HCT116 (cell line): ENCODE data around the gene HSPA12A. TPM values are rescaled to one million over a fixed set of nuclear protein-coding genes. Genes with fewer than 3 reads are reported as not detected.

Source experiments
- ATAC-seq: fragments of 200-7000 bp; cut with Tn5 transposase; 2 replicates; pipeline ENCODE4 v1.9.1; 2020; ENCODE audit warnings: mild to moderate bottlenecking, moderate library complexity
- BruUV-seq: library from RNA; stranded (reverse); fragments of 400-500 nt; replicated peaks from 2 replicates; lab custom pipeline; 2021; lab: Mats Ljungman, UMichigan
- CTCF ChIA-PET: fragments of 300-600 bp; sonication (Branson Sonifier 250); formaldehyde crosslinking; loops from one replicate; lab custom pipeline; 2021; ENCODE audit warnings: antibody characterized with exemption; lab: Charles Lee
- POLR2A ChIA-PET: fragments of 300-600, 350-600 bp; sonication (Branson Sonifier 250); formaldehyde crosslinking; loops from one replicate; lab custom pipeline; 2021; ENCODE audit warnings: antibody characterized with exemption; lab: Charles Lee
- RAD21 ChIA-PET, 2 experiments: fragments of 300-600 bp; sonication (Branson Sonifier 250); formaldehyde crosslinking; loops; one replicate each; lab custom pipeline; 2023; ENCODE audit warnings: low total read pairs in 2 of 2; ENCODE audit not compliant: uncharacterized antibody in 2 of 2, unreplicated experiment in 2 of 2, low non-redundant PET in 1 of 2; lab: Charles Lee
- DNase-seq: peaks from one replicate; pipeline ENCODE4 v3.0.0-alpha.2; 2010; ENCODE audit warnings: low read depth, low spot score
- H2AFZ ChIP-seq: fragments of 200-600 bp; shearing (Covaris generic), sonication (generic); 2 replicates; pipeline ENCODE4 v1.6.1; 2017; ENCODE audit warnings: low read depth, mixed run types, mixed read lengths, antibody characterized with exemption, low read length; ENCODE audit not compliant: poor library complexity, severe bottlenecking
- H3K27ac ChIP-seq: 2 replicates; pipeline ENCODE4 v1.5.1; 2012; ENCODE audit warnings: low read depth, low read length
- H3K27me3 ChIP-seq: fragments of 200-600 bp; sonication (generic); 2 replicates; pipeline ENCODE4 v1.6.1; 2016; ENCODE audit warnings: mixed run types, low read length, mixed read lengths; ENCODE audit not compliant: insufficient read depth
- H3K36me3 ChIP-seq, 2 experiments: fragments of 200-500 bp in 1 of 2; fragments of 200-600 bp in 1 of 2; sonication (Bioruptor generic) in 1 of 2; sonication (generic) in 1 of 2; 2 replicates each; pipeline versions ENCODE4 v1.5.1 to v1.6.1; 2014 to 2016; ENCODE audit warnings: low read length in 2 of 2, inconsistent platforms in 1 of 2, mixed read lengths in 1 of 2, mixed run types in 1 of 2; ENCODE audit not compliant: insufficient read depth in 2 of 2, control insufficient read depth in 1 of 2
- H3K4me1 ChIP-seq, 2 experiments: fragments of 200-600 bp in 1 of 2; sonication (generic) in 1 of 2; 2 replicates each; pipeline versions ENCODE4 v1.5.1 to v1.6.1; 2012 to 2017; ENCODE audit warnings: low read length in 2 of 2, inconsistent platforms in 1 of 2, mild to moderate bottlenecking in 1 of 2, mixed read lengths in 1 of 2, mixed run types in 1 of 2, moderate library complexity in 1 of 2; ENCODE audit not compliant: insufficient read depth in 2 of 2, control insufficient read depth in 1 of 2
- H3K4me2 ChIP-seq: fragments of 200-600 bp; sonication (generic); 2 replicates; pipeline ENCODE4 v1.6.1; 2017; ENCODE audit warnings: mixed run types, low read length, mixed read lengths
- H3K4me3 ChIP-seq, 2 experiments: fragments of 200-600 bp in 1 of 2; sonication (generic) in 1 of 2; replicated peaks in 1 of 2; 2 replicates each; pipeline ENCODE4 v1.5.1; 2011 to 2016; ENCODE audit warnings: low read length in 2 of 2, control low read depth in 1 of 2, low read depth in 1 of 2, mild to moderate bottlenecking in 1 of 2, mixed read lengths in 1 of 2, mixed run types in 1 of 2
- H3K79me2 ChIP-seq: fragments of 200-600 bp; sonication (generic); 2 replicates; pipeline ENCODE4 v1.6.1; 2017; ENCODE audit warnings: mild to moderate bottlenecking, mixed run types, low read length, moderate library complexity, mixed read lengths; ENCODE audit not compliant: insufficient read depth
- H3K9ac ChIP-seq: fragments of 200-600 bp; sonication (generic); 2 replicates; pipeline ENCODE4 v1.6.1; 2016; ENCODE audit warnings: low read length, mixed read lengths
- H3K9me2 ChIP-seq: fragments of 200-600 bp; sonication (generic), shearing (Covaris generic); 2 replicates; pipeline ENCODE4 v1.6.1; 2017; ENCODE audit warnings: mixed run types, mild to moderate bottlenecking, moderate library complexity; ENCODE audit not compliant: insufficient read depth
- H3K9me3 ChIP-seq, 2 experiments: fragments of 200-500 bp in 1 of 2; fragments of 200-600 bp in 1 of 2; sonication (Bioruptor generic) in 1 of 2; sonication (generic) in 1 of 2; 2 replicates each; pipeline ENCODE4 v1.6.1; 2014 to 2017; ENCODE audit warnings: low read length in 2 of 2, mixed read lengths in 2 of 2, inconsistent platforms in 1 of 2, low read depth in 1 of 2, mild to moderate bottlenecking in 1 of 2, mixed run types in 1 of 2, moderate library complexity in 1 of 2; ENCODE audit not compliant: control insufficient read depth in 1 of 2, insufficient read depth in 1 of 2
- H4K20me1 ChIP-seq: fragments of 200-600 bp; sonication (generic), shearing (Covaris generic); 2 replicates; pipeline ENCODE4 v1.6.1; 2017; ENCODE audit warnings: mixed run types, mild to moderate bottlenecking, moderate library complexity; ENCODE audit not compliant: insufficient read depth
- CTCF ChIP-seq, 3 experiments: fragments of 200-600 bp in 1 of 3; sonication (generic) in 1 of 3; IDR thresholded peaks in 2 of 3; conservative IDR thresholded peaks in 1 of 3; 2 replicates each; pipeline ENCODE4 v1.5.1; 2012 to 2017; ENCODE audit warnings: low read depth in 2 of 3, low read length in 2 of 3, antibody characterized with exemption in 1 of 3, borderline replicate concordance in 1 of 3, control low read depth in 1 of 3, mild to moderate bottlenecking in 1 of 3, mixed read lengths in 1 of 3, mixed run types in 1 of 3, moderate library complexity in 1 of 3; ENCODE audit not compliant: insufficient read depth in 1 of 3
- EGR1 ChIP-seq: IDR thresholded peaks from 2 replicates; pipeline ENCODE4 v1.6.1; 2012; ENCODE audit warnings: low read depth
- ELF1 ChIP-seq: IDR thresholded peaks from 2 replicates; pipeline ENCODE4 v1.6.1; 2012; ENCODE audit warnings: low read depth, borderline replicate concordance
- FOSL1 ChIP-seq: IDR thresholded peaks from 2 replicates; pipeline ENCODE4 v1.6.1; 2012; ENCODE audit warnings: low read depth
- JUND ChIP-seq: IDR thresholded peaks from 2 replicates; pipeline ENCODE4 v1.6.1; 2012
- POLR2AphosphoS5 ChIP-seq: IDR thresholded peaks from 2 replicates; pipeline ENCODE4 v1.6.1; 2011; ENCODE audit warnings: mild to moderate bottlenecking, low read depth, low read length, moderate library complexity
- RAD21 ChIP-seq: IDR thresholded peaks from 2 replicates; pipeline ENCODE4 v1.6.1; 2012; ENCODE audit warnings: low read depth, mild to moderate bottlenecking
- SIN3A ChIP-seq: IDR thresholded peaks from 2 replicates; pipeline ENCODE4 v1.6.1; 2012; ENCODE audit warnings: low read depth
- SP1 ChIP-seq: IDR thresholded peaks from 2 replicates; pipeline ENCODE4 v1.6.1; 2012; ENCODE audit warnings: low read depth
- TCF7L2 ChIP-seq: IDR thresholded peaks from 2 replicates; pipeline ENCODE4 v1.7.0; 2011; ENCODE audit warnings: borderline replicate concordance, inconsistent platforms; ENCODE audit not compliant: insufficient read depth, insufficient read length; ENCODE audit errors: extremely low read depth
- YY1 ChIP-seq: IDR thresholded peaks from 2 replicates; pipeline ENCODE4 v1.6.1; 2011; ENCODE audit warnings: low read length, low read depth, moderate library complexity, mild to moderate bottlenecking; ENCODE audit not compliant: insufficient replicate concordance; ENCODE audit errors: extremely low read depth
- ZFX ChIP-seq: fragments of 450-650 bp; IDR thresholded peaks from 2 replicates; pipeline ENCODE4 v1.6.1; 2017
- intact Hi-C: fragments of 100-400 bp; cut with micrococcal nuclease; formaldehyde crosslinking; loops from 2 replicates; pipeline ENCODE4 v1.10.0; 2022
- total RNA-seq: library from RNA; stranded (reverse); gene quantifications from one replicate; pipeline ENCODE4 v1.2.1, GENCODE V29; 2021; ENCODE audit not compliant: unreplicated experiment
- TF ChIP-seq, protein P1 (sequence below): IDR thresholded peaks from 2 replicates; pipeline ENCODE4 v1.6.1; 2011; ENCODE audit warnings: mild to moderate bottlenecking, low read length, moderate library complexity; ENCODE audit not compliant: insufficient replicate concordance; ENCODE audit errors: extremely low read depth
- TF ChIP-seq, protein P2 (sequence below): IDR thresholded peaks from 2 replicates; pipeline ENCODE4 v1.6.1; 2012

Gene HSPA12A
- total RNA-seq, 1 experiment from 2014 or later, result 19.8 TPM

- Histone ChIP-seq H3K27me3 (no peaks in the 10 kb centered on the region), H3K27ac (no peak overlapping the region; the same call in 1 of the 2 replicates), H3K9ac (peak overlapping the region; percentile 0; the same call in 1 of the 2 replicates), H2AFZ (peak overlapping the region; percentile 60), H3K9me3 (no peaks in the 10 kb centered on the region), H3K4me1 (peaks cover 12 to 38% of the 10 kb centered on the region in 2 experiments), H4K20me1 (no peaks in the 10 kb centered on the region), H3K79me2 (no peaks in the 10 kb centered on the region), H3K4me3 (peak overlapping the region in 1 of 2 experiments; percentile 0; a peak in 1 of 4 replicates), H3K36me3 (no peaks in the 10 kb centered on the region), H3K4me2 (peak overlapping the region; percentile 59), H3K9me2 (no peaks in the 10 kb centered on the region)
- ATAC-seq (peak; percentile 83), DNase-seq (no peak)
- RAD21 ChIA-PET, result no interaction called here
- TF ChIP-seq POLR2AphosphoS5 (0 out of 2 replicates have a peak, but pooled peaks have one; percentile 23), ELF1 (no peak), SP1 (peak; percentile 36; the same call in 1 of the 2 replicates), EGR1 (no peak), YY1 (no peak)
- no TSS peak for BruUV-seq
- POLR2A ChIA-PET, result no interaction called here
- CTCF ChIA-PET, result interaction anchor here (0.6 to 8.6 kb wide), 3 partner anchors 13 to 400 kb away, joined by 3 to 48 read pairs (median 5); no protein-coding TSS in a partner anchor
- intact Hi-C loops, result no loop called here
These were observed 32.4 kb upstream of the HSPA12A start for GRCh38 chr10:116774728-116775151.

GRCh38 chr10:116772909-116773705, 30.7 kb upstream of the HSPA12A start:
- POLR2A ChIA-PET, result no interaction called here
- no peaks in the 10 kb centered on the region for H3K79me2 ChIP-seq
- BruUV-seq, result no TSS peak
- TF ChIP-seq RAD21, result no peak
- TF ChIP-seq JUND, result no peak
- TF ChIP-seq CTCF (IDR thresholded peaks at IDR 0.05 in 2 of 3, conservative IDR thresholded peaks at IDR 0.05 in 1 of 3; ENCODE audit: borderline replicate concordance in 1 of 3, insufficient read depth in 1 of 3, low read depth in 2 of 3, low read length in 2 of 3), result no peak
- no peak for TF ChIP-seq ELF1
- no peak for TF ChIP-seq YY1
- TF ChIP-seq FOSL1, result no peak
- no peak for TF ChIP-seq ZFX
- TF ChIP-seq TCF7L2, result no peak
- TF ChIP-seq SIN3A, result no peak
- TF ChIP-seq, protein P1, sequence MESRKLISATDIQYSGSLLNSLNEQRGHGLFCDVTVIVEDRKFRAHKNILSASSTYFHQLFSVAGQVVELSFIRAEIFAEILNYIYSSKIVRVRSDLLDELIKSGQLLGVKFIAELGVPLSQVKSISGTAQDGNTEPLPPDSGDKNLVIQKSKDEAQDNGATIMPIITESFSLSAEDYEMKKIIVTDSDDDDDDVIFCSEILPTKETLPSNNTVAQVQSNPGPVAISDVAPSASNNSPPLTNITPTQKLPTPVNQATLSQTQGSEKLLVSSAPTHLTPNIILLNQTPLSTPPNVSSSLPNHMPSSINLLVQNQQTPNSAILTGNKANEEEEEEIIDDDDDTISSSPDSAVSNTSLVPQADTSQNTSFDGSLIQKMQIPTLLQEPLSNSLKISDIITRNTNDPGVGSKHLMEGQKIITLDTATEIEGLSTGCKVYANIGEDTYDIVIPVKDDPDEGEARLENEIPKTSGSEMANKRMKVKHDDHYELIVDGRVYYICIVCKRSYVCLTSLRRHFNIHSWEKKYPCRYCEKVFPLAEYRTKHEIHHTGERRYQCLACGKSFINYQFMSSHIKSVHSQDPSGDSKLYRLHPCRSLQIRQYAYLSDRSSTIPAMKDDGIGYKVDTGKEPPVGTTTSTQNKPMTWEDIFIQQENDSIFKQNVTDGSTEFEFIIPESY, result no peak
- no peak for TF ChIP-seq POLR2AphosphoS5
- TF ChIP-seq, protein P2, sequence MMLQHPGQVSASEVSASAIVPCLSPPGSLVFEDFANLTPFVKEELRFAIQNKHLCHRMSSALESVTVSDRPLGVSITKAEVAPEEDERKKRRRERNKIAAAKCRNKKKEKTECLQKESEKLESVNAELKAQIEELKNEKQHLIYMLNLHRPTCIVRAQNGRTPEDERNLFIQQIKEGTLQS, result no peak

More at GRCh38 chr10:116772909-116773705, 30.7 kb upstream of the HSPA12A start:
- Histone ChIP-seq H3K9me2 (no peaks in the 10 kb centered on the region), H3K27ac (no peak overlapping the region), H3K9me3 (no peaks in the 10 kb centered on the region), H3K27me3 (no peaks in the 10 kb centered on the region), H3K4me1 (peaks cover 12 to 22% of the 10 kb centered on the region in 2 experiments), H3K36me3 (no peaks in the 10 kb centered on the region), H3K4me2 (no peak overlapping the region), H3K4me3 (no peak overlapping the region), H3K9ac (no peak overlapping the region), H2AFZ (no peak overlapping the region), H4K20me1 (no peaks in the 10 kb centered on the region)
- intact Hi-C loops, result no loop called here
- ATAC-seq (no peak), DNase-seq (no peak)
- CTCF ChIA-PET, result interaction anchor here (1.8 to 8.6 kb wide), 2 partner anchors 11 to 15 kb away, joined by 5 to 48 read pairs; no protein-coding TSS in a partner anchor
- RAD21 ChIA-PET, result interaction anchor here in 1 of 2 experiments (1.0 kb wide), 1 partner anchor 146 kb away, joined by 3 read pairs; no protein-coding TSS in a partner anchor
